Endodermal cell (in vitro differentiated cells): ENCODE measurements around the gene ARL3. TPM values are rescaled to one million over a fixed set of nuclear protein-coding genes. Genes with fewer than 3 reads are reported as not detected.

ENCODE experiments used
- DNase-seq: peaks from one replicate; pipeline ENCODE4 v3.0.0-alpha.2; 2017
- H3K27ac ChIP-seq: 2 replicates; pipeline ENCODE4 v1.5.1; 2013; ENCODE audit warnings: mild to moderate bottlenecking, low read depth, low read length, moderate library complexity
- H3K27me3 ChIP-seq: 2 replicates; pipeline ENCODE4 v1.6.1; 2013; ENCODE audit warnings: mild to moderate bottlenecking, low read length, moderate library complexity; ENCODE audit not compliant: insufficient read depth, control insufficient read depth, poor library complexity, severe bottlenecking
- H3K36me3 ChIP-seq: 2 replicates; pipeline ENCODE4 v1.7.0; 2013; ENCODE audit warnings: mild to moderate bottlenecking, low read length, moderate library complexity; ENCODE audit not compliant: control insufficient read depth, insufficient read depth
- H3K4me1 ChIP-seq: one replicate; pipeline ENCODE4 v1.7.0; 2013; ENCODE audit warnings: low read length; ENCODE audit not compliant: control insufficient read depth, insufficient read depth
- H3K4me3 ChIP-seq: 2 replicates; pipeline ENCODE4 v1.5.1; 2013; ENCODE audit warnings: mild to moderate bottlenecking, low read length, moderate library complexity
- H3K9ac ChIP-seq: 2 replicates; pipeline ENCODE4 v1.6.1; 2013; ENCODE audit warnings: mild to moderate bottlenecking, low read length, moderate library complexity; ENCODE audit not compliant: poor library complexity, severe bottlenecking; ENCODE audit errors: extremely low read depth
- H3K9me3 ChIP-seq: 2 replicates; pipeline ENCODE4 v1.6.1; 2013; ENCODE audit warnings: mild to moderate bottlenecking, low read length, moderate library complexity; ENCODE audit not compliant: control insufficient read depth
- H3K27ac Mint-ChIP-seq: 2 replicates; pipeline ENCODE4 v1.8.0; 2020; ENCODE audit warnings: mixed read lengths
- H3K27me3 Mint-ChIP-seq: 2 replicates; pipeline ENCODE4 v1.8.0; 2021; ENCODE audit warnings: mild to moderate bottlenecking, mixed read lengths; ENCODE audit not compliant: insufficient read depth
- H3K36me3 Mint-ChIP-seq: 2 replicates; pipeline ENCODE4 v1.8.0; 2020; ENCODE audit warnings: low read depth, mixed read lengths
- H3K4me1 Mint-ChIP-seq: 2 replicates; pipeline ENCODE4 v1.8.0; 2020; ENCODE audit warnings: mixed read lengths
- H3K4me3 Mint-ChIP-seq: 2 replicates; pipeline ENCODE4 v1.8.0; 2020; ENCODE audit warnings: mild to moderate bottlenecking, moderate library complexity, mixed read lengths
- H3K9me3 Mint-ChIP-seq: 2 replicates; pipeline ENCODE4 v1.8.0; 2020; ENCODE audit warnings: mild to moderate bottlenecking, mixed read lengths
- WGBS, 2 experiments: methylation state at CpG; one replicate each; pipeline versions ENCODE4 v1.1.5 to v1.1.7; 2013; ENCODE audit warnings: missing lambda C conversion rate in 2 of 2, mixed read lengths in 1 of 2; ENCODE audit not compliant: insufficient coverage in 1 of 2, insufficient read length in 1 of 2; 5-methylcytosine and 5-hydroxymethylcytosine counted together
- total RNA-seq, 2 donors: library from RNA; stranded (reverse); fragmentation: NEBNext Ultra II Directional in 1 of 2; extraction: Animal tissue kit (Norgen Biotek cat#: 25700) in 1 of 2; gene quantifications; 2 replicates in 1 of 2; 3 replicates in 1 of 2; pipeline ENCODE4 v1.2.1, GENCODE V29; 2021
- TF ChIP-seq, protein P1 (sequence below): fragments of 200-600 bp; sonication (generic); conservative IDR thresholded peaks from 2 replicates; pipeline ENCODE4 v1.5.0; 2021; ENCODE audit warnings: antibody characterized with exemption, mild to moderate bottlenecking

The ARL3 gene
- total RNA-seq, 2 donors from 2014 or later = 20.3 to 25.6 TPM

DNA sequence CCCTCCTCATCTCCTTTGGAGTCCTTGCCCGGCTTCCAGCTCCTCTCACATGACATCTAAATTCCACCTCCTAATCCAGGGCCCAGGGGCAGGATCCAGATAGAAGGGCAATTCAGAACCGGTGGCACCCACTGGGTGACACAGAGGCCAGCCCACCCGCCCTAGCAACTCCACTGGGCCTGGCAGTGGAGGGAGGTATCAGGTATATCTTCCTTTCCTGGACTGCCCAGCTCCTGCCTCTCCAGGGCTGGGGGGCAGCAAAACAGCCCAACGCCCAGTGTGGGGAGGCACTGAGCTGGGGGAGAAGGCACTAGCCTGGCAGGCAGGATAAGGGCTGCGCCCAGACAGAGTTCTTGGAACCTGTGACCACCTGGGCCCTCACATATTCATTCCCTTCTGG, 80.3 kb downstream of the ARL3 start:
- 89 to 97% methylated on average over 3 to 5 of the region's 5 CpGs for WGBS, 2 experiments
- TF ChIP-seq, protein P1, sequence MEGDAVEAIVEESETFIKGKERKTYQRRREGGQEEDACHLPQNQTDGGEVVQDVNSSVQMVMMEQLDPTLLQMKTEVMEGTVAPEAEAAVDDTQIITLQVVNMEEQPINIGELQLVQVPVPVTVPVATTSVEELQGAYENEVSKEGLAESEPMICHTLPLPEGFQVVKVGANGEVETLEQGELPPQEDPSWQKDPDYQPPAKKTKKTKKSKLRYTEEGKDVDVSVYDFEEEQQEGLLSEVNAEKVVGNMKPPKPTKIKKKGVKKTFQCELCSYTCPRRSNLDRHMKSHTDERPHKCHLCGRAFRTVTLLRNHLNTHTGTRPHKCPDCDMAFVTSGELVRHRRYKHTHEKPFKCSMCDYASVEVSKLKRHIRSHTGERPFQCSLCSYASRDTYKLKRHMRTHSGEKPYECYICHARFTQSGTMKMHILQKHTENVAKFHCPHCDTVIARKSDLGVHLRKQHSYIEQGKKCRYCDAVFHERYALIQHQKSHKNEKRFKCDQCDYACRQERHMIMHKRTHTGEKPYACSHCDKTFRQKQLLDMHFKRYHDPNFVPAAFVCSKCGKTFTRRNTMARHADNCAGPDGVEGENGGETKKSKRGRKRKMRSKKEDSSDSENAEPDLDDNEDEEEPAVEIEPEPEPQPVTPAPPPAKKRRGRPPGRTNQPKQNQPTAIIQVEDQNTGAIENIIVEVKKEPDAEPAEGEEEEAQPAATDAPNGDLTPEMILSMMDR = no peak
- H3K27me3 Mint-ChIP-seq = no peaks in the 10 kb centered on the region
- no peak overlapping the region for H3K4me3 ChIP-seq
- no peaks in the 10 kb centered on the region for H3K36me3 ChIP-seq
- DNase-seq = peak; percentile 50
- no peak overlapping the region for H3K27ac Mint-ChIP-seq
- peaks cover 5% of the 10 kb centered on the region for H3K36me3 Mint-ChIP-seq
- H3K4me3 Mint-ChIP-seq = no peak overlapping the region
- no peak overlapping the region for H3K9ac ChIP-seq
- H3K27ac ChIP-seq = no peak overlapping the region
- H3K27me3 ChIP-seq = no peaks in the 10 kb centered on the region
- H3K9me3 Mint-ChIP-seq = no peaks in the 10 kb centered on the region
- peaks cover 9% of the 10 kb centered on the region for H3K4me1 ChIP-seq
- H3K4me1 Mint-ChIP-seq = peaks cover 26% of the 10 kb centered on the region
- no peaks in the 10 kb centered on the region for H3K9me3 ChIP-seq

DNA sequence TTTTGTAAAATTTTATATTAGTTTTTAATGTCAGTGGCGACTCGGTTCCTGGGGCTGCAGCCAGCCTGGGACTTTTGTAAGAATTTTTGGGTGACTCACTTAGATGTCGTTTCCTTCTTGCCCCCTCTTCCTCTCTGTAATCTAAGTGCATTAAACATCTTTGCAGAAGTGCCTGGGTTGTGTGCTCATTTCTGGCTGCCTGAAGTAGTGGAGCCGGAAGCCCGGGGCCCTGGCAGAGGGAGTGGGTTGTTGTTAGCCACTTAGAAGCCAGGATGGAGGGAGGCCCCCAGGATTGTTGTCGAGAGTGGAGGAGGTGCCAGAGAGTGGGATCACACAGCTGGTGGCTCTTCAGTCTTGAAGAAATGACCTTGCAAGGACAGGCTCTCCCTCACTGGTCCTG, 80.9 kb downstream of the ARL3 start:
- Histone ChIP-seq H3K36me3 (no peaks in the 10 kb centered on the region), H3K4me3 (no peak overlapping the region), H3K27me3 (no peaks in the 10 kb centered on the region), H3K9me3 (no peaks in the 10 kb centered on the region), H3K4me1 (peaks cover 11% of the 10 kb centered on the region), H3K27ac (no peak overlapping the region), H3K9ac (no peak overlapping the region)
- 76 to 84% methylated on average over 6 of the region's 6 CpGs for WGBS, 2 experiments
- no peak overlapping the region for H3K4me3 Mint-ChIP-seq
- TF ChIP-seq, protein P1 = no peak
- peak; percentile 53 for DNase-seq
- peaks cover 5% of the 10 kb centered on the region for H3K36me3 Mint-ChIP-seq
- H3K4me1 Mint-ChIP-seq = peaks cover 30% of the 10 kb centered on the region
- no peak overlapping the region for H3K27ac Mint-ChIP-seq
- H3K27me3 Mint-ChIP-seq = no peaks in the 10 kb centered on the region
- H3K9me3 Mint-ChIP-seq = no peaks in the 10 kb centered on the region

DNA sequence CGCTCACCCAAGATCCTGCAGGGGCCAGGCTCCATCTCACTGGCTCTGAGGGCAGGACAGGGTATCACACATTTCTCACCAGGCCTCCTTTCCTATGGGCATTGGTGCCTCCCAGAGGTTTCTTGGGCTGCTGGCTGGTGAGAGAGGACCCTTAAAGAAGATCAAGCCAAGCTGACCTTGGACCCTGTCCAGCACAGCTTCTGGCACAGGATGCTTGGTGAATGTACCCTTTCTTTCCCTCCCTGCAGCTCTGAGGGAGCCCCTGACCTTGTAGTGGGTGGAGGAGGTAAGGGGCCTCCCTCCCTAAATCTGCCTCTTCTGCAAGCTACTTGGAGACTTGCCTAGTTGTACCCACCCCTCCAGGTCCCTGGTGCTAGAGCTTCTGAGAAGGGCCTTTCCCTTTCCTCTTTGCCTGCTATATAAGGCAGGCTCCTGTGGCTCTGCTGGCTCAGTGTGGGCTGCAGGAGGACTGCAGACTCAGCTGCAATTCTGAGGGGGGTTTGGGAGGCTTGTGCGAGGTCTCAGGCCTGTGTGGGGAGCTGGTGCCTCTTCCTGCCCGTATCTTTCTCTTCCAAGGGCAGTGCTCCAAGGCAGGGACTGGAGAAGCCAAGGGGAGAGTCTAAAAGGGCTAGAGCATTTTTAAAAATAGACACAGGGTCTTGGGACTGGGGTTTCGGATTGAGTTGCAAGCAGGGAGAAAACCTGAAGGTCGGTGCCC, 81.6 kb downstream of the ARL3 start:
- Mint-ChIP-seq H3K36me3 (peaks cover 5% of the 10 kb centered on the region), H3K27me3 (no peaks in the 10 kb centered on the region), H3K9me3 (no peaks in the 10 kb centered on the region), H3K4me1 (peaks cover 37% of the 10 kb centered on the region), H3K4me3 (no peak overlapping the region), H3K27ac (no peak overlapping the region)
- peak; percentile 55 for DNase-seq
- WGBS, 2 experiments = 89% methylated on average over 4 to 5 of the region's 5 CpGs
- TF ChIP-seq, protein P1 = no peak
- Histone ChIP-seq H3K9ac (no peak overlapping the region), H3K4me1 (peaks cover 18% of the 10 kb centered on the region), H3K9me3 (no peaks in the 10 kb centered on the region), H3K27me3 (no peaks in the 10 kb centered on the region), H3K27ac (no peak overlapping the region), H3K4me3 (no peak overlapping the region), H3K36me3 (no peaks in the 10 kb centered on the region)
